ENCODE measurements around the gene NANOGP8.

The NANOGP8 gene

DNA sequence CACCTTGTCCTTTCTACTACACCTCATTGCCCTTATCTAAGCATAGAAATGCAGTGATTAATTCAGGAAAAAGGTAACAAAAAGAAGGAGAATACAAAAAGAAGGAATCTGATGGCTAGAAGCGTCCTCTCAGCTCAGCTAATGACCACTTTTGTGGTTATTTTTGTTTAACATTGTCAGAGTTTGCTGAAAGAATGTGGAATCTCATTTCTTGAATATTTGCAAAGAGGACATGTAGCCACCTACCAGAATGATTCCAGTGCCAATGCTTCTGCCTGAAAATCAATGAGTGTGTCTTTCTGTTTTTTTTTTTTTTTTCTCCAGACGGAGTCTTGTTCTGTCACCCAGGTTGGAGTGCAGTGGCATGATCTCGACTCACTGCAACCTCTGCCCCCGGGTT, 24.5 kb downstream of the NANOGP8 start:
- no peak overlapping the region for H3K4me3 ChIP-seq (ENCODE audit: low read depth, low read length)
- TF ChIP-seq, protein P1, sequence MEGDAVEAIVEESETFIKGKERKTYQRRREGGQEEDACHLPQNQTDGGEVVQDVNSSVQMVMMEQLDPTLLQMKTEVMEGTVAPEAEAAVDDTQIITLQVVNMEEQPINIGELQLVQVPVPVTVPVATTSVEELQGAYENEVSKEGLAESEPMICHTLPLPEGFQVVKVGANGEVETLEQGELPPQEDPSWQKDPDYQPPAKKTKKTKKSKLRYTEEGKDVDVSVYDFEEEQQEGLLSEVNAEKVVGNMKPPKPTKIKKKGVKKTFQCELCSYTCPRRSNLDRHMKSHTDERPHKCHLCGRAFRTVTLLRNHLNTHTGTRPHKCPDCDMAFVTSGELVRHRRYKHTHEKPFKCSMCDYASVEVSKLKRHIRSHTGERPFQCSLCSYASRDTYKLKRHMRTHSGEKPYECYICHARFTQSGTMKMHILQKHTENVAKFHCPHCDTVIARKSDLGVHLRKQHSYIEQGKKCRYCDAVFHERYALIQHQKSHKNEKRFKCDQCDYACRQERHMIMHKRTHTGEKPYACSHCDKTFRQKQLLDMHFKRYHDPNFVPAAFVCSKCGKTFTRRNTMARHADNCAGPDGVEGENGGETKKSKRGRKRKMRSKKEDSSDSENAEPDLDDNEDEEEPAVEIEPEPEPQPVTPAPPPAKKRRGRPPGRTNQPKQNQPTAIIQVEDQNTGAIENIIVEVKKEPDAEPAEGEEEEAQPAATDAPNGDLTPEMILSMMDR (conservative IDR thresholded peaks at IDR 0.05; ENCODE audit: low read depth, low read length): no peak
- DNase-seq (ENCODE audit: low read depth): no peak

GRCh38 chr15:35058534-35059054, 26.5 kb downstream of the NANOGP8 start:
- TF ChIP-seq, protein P1 (conservative IDR thresholded peaks at IDR 0.05; ENCODE audit: low read depth, low read length): no peak

GRCh38 chr15:35055416-35056105, 29.5 kb downstream of the NANOGP8 start:
- no peak overlapping the region for H3K4me3 ChIP-seq (ENCODE audit: low read depth, low read length)
- no peak for DNase-seq (ENCODE audit: low read depth)
- TF ChIP-seq, protein P1 (conservative IDR thresholded peaks at IDR 0.05; ENCODE audit: low read depth, low read length): no peak

More at GRCh38 chr15:35058534-35059054, 26.5 kb downstream of the NANOGP8 start:
- DNase-seq (ENCODE audit: low read depth): no peak
- no peak overlapping the region for H3K4me3 ChIP-seq (ENCODE audit: low read depth, low read length)

DNA sequence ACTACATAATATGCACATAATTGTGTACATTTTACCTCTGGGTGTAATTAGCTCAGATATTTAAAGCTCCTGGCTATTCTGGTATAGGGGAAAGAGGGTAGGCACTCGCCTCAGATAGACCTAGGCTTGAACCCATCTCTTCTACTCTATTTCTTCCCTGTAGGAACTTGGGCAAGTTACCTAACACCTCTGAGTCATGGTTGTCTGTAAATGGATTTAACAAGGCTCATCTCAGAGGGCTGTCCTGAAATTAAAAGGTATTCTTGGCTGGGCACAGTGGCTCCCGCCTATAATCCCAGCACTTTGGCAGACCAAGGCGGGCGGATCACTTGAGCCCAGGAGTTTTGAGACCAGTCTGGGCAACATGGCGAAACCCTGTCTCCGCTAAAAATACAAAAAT, 30.7 kb downstream of the NANOGP8 start:
- no peak overlapping the region for H3K4me3 ChIP-seq (ENCODE audit: low read depth, low read length)
- no peak for DNase-seq (ENCODE audit: low read depth)
- TF ChIP-seq, protein P1 (conservative IDR thresholded peaks at IDR 0.05; ENCODE audit: low read depth, low read length): no peak

DNA sequence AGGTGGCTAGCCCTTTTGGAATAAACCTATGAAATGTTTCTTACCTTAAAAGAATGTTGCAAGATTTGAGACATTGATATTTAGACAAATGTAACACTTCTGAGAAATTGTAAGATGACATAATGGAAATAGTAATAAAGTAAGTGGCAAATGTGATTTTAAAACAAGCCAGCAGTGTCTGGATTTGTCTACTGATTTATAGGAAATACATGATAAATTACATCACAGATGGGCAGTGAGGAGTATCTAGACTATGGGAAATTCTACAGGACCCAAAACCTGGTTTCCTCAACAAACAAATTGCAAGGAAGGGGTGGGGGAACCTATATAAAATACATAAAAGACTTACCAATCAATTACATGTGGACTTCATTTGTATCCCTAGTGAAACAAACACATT, 37.1 kb downstream of the NANOGP8 start:
- H3K4me3 ChIP-seq (ENCODE audit: low read depth, low read length): no peak overlapping the region
- TF ChIP-seq, protein P1 (conservative IDR thresholded peaks at IDR 0.05; ENCODE audit: low read depth, low read length): no peak
- DNase-seq (ENCODE audit: low read depth): no peak

GRCh38 chr15:35047528-35047927, 37.6 kb downstream of the NANOGP8 start:
- H3K4me3 ChIP-seq (ENCODE audit: low read depth, low read length): no peak overlapping the region
- no peak for DNase-seq (ENCODE audit: low read depth)
- TF ChIP-seq, protein P1 (conservative IDR thresholded peaks at IDR 0.05; ENCODE audit: low read depth, low read length): no peak

Data from choroid plexus epithelial cell (primary cell).